HL-60 (cell line): ENCODE measurements around the gene OGG1.

Source experiments
- CTCF ChIP-seq: IDR thresholded peaks from one replicate; pipeline ENCODE4 v1.5.1; 2011; ENCODE audit warnings: low read length, control low read depth, inconsistent platforms; ENCODE audit not compliant: insufficient read depth
- TF ChIP-seq, protein P1 (sequence below): IDR thresholded peaks from 2 replicates; pipeline ENCODE4 v1.6.1; 2012; ENCODE audit warnings: low read depth; ENCODE audit not compliant: insufficient replicate concordance

GRCh38 chr3:9783954-9784353, 34.2 kb downstream of the OGG1 start:
- TF ChIP-seq, protein P1, sequence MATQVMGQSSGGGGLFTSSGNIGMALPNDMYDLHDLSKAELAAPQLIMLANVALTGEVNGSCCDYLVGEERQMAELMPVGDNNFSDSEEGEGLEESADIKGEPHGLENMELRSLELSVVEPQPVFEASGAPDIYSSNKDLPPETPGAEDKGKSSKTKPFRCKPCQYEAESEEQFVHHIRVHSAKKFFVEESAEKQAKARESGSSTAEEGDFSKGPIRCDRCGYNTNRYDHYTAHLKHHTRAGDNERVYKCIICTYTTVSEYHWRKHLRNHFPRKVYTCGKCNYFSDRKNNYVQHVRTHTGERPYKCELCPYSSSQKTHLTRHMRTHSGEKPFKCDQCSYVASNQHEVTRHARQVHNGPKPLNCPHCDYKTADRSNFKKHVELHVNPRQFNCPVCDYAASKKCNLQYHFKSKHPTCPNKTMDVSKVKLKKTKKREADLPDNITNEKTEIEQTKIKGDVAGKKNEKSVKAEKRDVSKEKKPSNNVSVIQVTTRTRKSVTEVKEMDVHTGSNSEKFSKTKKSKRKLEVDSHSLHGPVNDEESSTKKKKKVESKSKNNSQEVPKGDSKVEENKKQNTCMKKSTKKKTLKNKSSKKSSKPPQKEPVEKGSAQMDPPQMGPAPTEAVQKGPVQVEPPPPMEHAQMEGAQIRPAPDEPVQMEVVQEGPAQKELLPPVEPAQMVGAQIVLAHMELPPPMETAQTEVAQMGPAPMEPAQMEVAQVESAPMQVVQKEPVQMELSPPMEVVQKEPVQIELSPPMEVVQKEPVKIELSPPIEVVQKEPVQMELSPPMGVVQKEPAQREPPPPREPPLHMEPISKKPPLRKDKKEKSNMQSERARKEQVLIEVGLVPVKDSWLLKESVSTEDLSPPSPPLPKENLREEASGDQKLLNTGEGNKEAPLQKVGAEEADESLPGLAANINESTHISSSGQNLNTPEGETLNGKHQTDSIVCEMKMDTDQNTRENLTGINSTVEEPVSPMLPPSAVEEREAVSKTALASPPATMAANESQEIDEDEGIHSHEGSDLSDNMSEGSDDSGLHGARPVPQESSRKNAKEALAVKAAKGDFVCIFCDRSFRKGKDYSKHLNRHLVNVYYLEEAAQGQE: no peak
- TF ChIP-seq CTCF: no peak
